ENCODE results near the gene EPHA8.
A peak's percentile ranks its signal among the peaks of the same experiment; 100 is the strongest.

The EPHA8 gene

GRCh38 chr1:22533244-22533895, 29.9 kb upstream of the EPHA8 start:
- DNase-seq (ENCODE audit: low read depth, low spot score) = no peak
- H3K4me3 ChIP-seq (ENCODE audit: low read length) = no peak overlapping the region

DNA sequence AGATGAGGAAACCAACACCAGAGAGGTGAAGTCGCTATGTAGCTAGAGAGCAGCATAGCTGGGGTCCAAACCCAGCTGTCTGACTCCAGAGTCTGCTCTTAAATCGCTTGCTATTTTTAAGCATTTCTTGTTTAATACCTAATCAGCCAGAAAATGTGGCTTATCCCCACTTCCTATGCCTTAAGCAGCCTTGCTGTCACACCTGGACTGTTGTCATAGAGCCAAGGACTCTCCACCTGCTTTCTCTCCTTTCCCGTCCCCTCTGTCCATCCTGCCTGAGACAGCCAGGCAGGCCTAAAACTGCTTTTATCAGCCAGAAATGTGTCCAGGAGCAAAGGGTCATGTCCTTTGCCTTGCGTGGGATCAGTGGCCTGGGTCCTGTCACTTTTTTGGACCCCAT, 28.3 kb upstream of the EPHA8 start:
- H3K4me3 ChIP-seq (ENCODE audit: low read length) = no peak overlapping the region
- no peak for DNase-seq (ENCODE audit: low read depth, low spot score)

DNA sequence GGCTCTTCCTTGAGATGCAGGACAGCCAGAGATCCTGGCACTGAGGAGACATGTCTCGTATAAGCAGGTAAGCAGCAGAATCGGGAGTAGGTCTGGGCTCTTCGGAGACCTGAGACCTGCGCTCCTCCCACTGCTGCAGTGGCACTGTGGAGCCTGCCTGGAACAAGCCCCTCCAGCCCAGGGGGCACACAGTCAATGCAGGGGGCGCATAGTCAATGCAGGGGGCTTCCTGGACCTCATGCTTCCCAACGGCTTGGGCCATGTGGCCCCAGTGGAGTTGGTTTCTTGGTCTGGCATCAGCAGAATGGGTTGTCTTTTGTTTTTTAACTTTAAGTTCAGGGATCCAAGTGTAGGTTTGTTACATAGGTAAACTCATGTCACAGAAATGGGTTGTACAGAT, 27.9 kb upstream of the EPHA8 start:
- DNase-seq (ENCODE audit: low read depth, low spot score) = no peak
- H3K4me3 ChIP-seq (ENCODE audit: low read length) = no peak overlapping the region

DNA sequence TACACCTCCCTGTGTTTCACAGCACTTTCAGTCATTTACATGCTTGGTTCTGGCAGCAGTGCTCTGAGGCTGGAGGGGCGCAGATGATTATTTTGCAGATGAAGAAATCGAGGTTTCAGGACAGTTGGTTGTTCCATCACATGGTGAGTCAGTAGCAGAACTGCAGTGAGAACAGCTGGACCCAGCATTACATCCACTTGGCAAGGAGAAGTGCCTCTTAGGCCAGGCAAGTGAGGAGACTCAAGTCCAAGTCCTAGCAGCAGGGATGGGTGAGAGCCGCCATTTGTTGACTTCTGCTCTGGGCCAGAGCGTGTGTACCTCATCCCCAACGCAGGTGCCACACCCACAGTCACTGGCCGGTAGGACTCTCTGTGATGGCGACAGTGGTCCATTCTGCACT, 26.8 kb upstream of the EPHA8 start:
- H3K4me3 ChIP-seq (ENCODE audit: low read length) = no peak overlapping the region
- no peak for DNase-seq (ENCODE audit: low read depth, low spot score)

DNA sequence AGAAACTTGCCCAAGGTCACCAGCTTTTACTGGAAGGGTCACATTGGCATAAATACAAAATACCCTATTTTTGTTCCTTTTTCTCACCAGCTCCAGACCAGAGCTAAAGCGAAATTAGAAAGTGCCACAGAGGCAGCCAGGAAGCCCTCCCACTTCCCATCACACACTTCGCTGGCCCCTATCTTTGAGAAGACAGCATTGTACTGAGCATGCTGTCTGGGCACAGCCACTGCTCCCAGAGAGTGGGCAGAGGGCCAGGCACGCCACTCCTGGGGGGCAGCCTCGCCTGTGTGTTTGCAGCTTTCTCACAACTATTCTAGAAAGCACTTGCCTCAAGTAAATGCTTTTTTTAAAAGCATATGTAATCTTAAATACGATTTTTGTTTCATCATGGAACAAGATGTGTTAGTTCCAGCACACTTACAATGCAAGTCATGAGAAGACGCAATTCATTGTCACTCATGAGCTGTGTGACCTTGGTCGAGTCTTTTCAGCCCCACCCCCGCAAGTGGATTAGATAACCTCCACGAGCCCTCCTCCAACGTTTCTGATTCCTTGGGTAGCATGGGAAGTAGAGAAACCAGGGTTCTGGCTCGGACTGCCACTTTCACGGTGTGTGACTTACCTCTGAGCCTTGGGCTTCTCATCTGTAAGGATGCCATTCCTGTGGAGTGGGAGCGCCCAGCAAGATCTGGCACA, 25.7 kb upstream of the EPHA8 start:
- DNase-seq (ENCODE audit: low read depth, low spot score) = no peak

DNA sequence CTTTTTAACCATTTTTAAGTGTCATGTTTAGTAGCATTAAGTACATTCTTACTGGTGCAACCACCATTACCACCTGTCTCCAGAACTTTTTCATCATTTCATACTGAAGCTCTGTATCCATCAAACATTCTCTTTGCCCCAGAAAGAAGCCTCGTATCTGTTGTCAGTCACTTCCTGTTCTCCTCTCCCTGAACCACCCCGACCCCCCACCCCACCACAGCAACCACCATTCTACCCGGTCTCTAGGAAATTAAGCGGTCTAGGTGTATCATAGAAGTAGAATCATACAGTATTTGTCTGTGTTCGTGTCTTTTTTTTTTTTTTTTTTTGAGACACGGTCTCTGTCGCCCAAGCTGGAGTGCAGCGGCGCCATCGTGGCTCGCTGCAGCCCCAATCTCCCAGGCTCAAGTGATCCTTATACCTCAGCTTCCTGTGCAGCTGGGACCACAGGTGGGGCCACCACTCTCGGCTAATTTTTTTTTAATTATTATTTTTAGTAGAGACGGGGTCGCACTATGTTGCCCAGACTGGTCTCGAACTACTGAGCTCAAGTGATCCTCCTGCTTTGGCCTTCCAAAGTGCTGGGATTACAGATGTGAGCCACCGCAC, 23.7 kb upstream of the EPHA8 start:
- H3K4me3 ChIP-seq (ENCODE audit: low read length) = no peak overlapping the region
- peak; percentile 63 for DNase-seq (ENCODE audit: low read depth, low spot score)

More for the DNA sequence above, 25.7 kb upstream of the EPHA8 start:
- no peak overlapping the region for H3K4me3 ChIP-seq (ENCODE audit: low read length)

GRCh38 chr1:22540337-22540736, 23.0 kb upstream of the EPHA8 start:
- no peak for DNase-seq (ENCODE audit: low read depth, low spot score)
- H3K4me3 ChIP-seq (ENCODE audit: low read length) = no peak overlapping the region

- DNase-seq (ENCODE audit: low read depth, low spot score) = no peak
- no peak overlapping the region for H3K4me3 ChIP-seq (ENCODE audit: low read length)
Measured at GRCh38 chr1:22542886-22543285, 20.4 kb upstream of the EPHA8 start.

GRCh38 chr1:22543679-22544078, 19.6 kb upstream of the EPHA8 start:
- no peak for DNase-seq (ENCODE audit: low read depth, low spot score)
- H3K4me3 ChIP-seq (ENCODE audit: low read length) = no peak overlapping the region

GRCh38 chr1:22544606-22545005, 18.7 kb upstream of the EPHA8 start:
- no peak for DNase-seq (ENCODE audit: low read depth, low spot score)
- no peak overlapping the region for H3K4me3 ChIP-seq (ENCODE audit: low read length)

DNA sequence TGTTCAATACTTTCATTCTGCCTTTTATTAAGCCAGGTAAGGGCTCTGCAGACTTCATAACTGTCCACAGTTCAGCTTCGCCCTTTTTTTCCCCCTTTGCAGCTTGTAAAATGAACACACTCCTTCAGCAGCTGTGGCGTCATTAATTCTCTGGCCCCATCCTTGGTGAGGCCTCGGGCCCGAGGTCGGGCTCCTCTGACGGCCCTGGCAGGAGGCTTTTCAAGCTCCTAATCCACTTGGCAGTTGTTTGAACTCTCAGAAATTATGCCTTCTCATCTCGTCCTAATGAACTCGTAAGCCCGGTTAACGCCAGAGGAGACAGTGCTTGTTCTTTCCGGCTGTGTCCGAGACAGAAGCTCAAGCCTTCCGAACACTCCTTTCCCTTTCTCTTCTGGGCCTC, 18.1 kb upstream of the EPHA8 start:
- H3K4me3 ChIP-seq (ENCODE audit: low read length) = no peak overlapping the region
- no peak for DNase-seq (ENCODE audit: low read depth, low spot score)

GRCh38 chr1:22547186-22547817, 16.0 kb upstream of the EPHA8 start:
- DNase-seq (ENCODE audit: low read depth, low spot score) = no peak

DNA sequence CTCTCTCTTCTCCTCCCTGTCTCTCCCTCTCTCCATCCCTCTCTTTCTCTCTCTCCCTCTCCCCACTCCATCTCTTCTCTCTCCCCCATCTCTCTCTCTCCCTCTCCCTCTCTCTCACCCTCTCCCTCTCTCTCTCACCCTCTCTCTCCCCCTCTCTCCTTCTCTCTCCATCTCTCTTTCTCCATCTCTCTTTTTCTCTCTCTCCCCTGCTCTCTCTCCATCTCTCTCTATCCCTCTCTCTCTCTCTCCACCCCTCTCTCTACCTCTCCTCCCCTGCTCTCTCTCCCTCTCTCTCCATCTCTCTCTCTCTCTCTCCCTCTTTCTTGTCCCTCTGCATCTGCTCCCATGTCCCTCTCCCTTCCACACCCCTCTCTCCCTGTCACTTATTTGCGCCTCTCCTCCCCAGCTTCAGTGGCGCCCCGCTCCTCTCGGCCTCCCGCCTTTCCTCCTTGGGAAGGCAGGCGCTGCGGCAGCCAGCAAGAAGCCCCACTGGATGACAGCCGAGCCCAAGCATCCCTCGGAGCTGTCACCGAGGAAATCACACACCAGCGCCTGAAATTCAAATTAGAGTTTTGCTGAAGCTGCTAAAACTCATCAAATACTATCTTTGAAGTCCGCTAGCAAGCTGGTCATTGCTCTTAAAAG, 15.3 kb upstream of the EPHA8 start:
- no peak for DNase-seq (ENCODE audit: low read depth, low spot score)
- no peak overlapping the region for H3K4me3 ChIP-seq (ENCODE audit: low read length)

More at GRCh38 chr1:22547186-22547817, 16.0 kb upstream of the EPHA8 start:
- H3K4me3 ChIP-seq (ENCODE audit: low read length) = no peak overlapping the region

GRCh38 chr1:22550021-22550420, 13.3 kb upstream of the EPHA8 start:
- H3K4me3 ChIP-seq (ENCODE audit: low read length) = no peak overlapping the region
- no peak for DNase-seq (ENCODE audit: low read depth, low spot score)

- H3K4me3 ChIP-seq (ENCODE audit: low read length) = no peak overlapping the region
- no peak for DNase-seq (ENCODE audit: low read depth, low spot score)
Measured at GRCh38 chr1:22551591-22551990, 11.7 kb upstream of the EPHA8 start.

GRCh38 chr1:22552021-22552420, 11.3 kb upstream of the EPHA8 start:
- no peak for DNase-seq (ENCODE audit: low read depth, low spot score)
- H3K4me3 ChIP-seq (ENCODE audit: low read length) = no peak overlapping the region

- DNase-seq (ENCODE audit: low read depth, low spot score) = no peak
- no peak overlapping the region for H3K4me3 ChIP-seq (ENCODE audit: low read length)
Measured at GRCh38 chr1:22553104-22553880, 10.0 kb upstream of the EPHA8 start.

- no peak for DNase-seq (ENCODE audit: low read depth, low spot score)
- no peak overlapping the region for H3K4me3 ChIP-seq (ENCODE audit: low read length)
Measured at GRCh38 chr1:22553991-22554522, 9.2 kb upstream of the EPHA8 start.

DNA sequence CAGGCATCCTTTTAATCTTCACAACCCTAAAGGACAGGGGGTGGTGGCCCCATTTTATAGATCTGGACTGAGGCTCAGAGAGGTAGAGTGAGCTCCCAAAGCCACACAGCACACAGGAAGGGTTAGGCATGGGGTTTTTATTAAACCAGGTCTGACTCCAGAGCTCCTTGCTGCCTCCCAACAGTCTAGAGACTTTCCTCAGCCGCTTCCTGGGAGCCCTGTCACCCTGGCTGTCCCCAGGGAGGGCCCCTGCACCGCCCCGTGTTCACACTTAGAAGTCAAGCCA, 8.0 kb upstream of the EPHA8 start:
- no peak overlapping the region for H3K4me3 ChIP-seq (ENCODE audit: low read length)
- DNase-seq (ENCODE audit: low read depth, low spot score) = no peak
